Panc1 (cell line): ENCODE results near the gene RAB7A. TPM values are rescaled to one million over a fixed set of nuclear protein-coding genes. Genes with fewer than 3 reads are reported as not detected.
A peak's percentile ranks its signal among the peaks of the same experiment; 100 is the strongest.

Source experiments
- ATAC-seq: fragments of 200-7000 bp; cut with Tn5 transposase; 2 replicates; pipeline ENCODE4 v1.9.1; 2020; ENCODE audit warnings: mild to moderate bottlenecking, moderate library complexity
- BruUV-seq: library from RNA; stranded (reverse); fragments of 400-500 nt; replicated peaks from 2 replicates; lab custom pipeline; 2021; lab: Mats Ljungman, UMichigan
- CTCF ChIA-PET: fragments of 300-600 bp; sonication (Branson Sonifier 250); formaldehyde crosslinking; loops from one replicate; lab custom pipeline; 2022; ENCODE audit warnings: antibody characterized with exemption; lab: Charles Lee
- POLR2A ChIA-PET: fragments of 300-600 bp; sonication (Branson Sonifier 250); formaldehyde crosslinking; loops from one replicate; lab custom pipeline; 2022; ENCODE audit warnings: antibody characterized with exemption; lab: Charles Lee
- DNase-seq: peaks from one replicate; pipeline ENCODE4 v3.0.0-alpha.2; 2010; ENCODE audit warnings: low read depth, low spot score
- H3K27ac ChIP-seq: 2 replicates; pipeline ENCODE4 v1.5.1; 2011; ENCODE audit warnings: mild to moderate bottlenecking, low read length, inconsistent platforms
- H3K27me3 ChIP-seq: fragments of 200-500 bp; sonication (Bioruptor generic); 2 replicates; pipeline ENCODE4 v1.6.0; 2014; ENCODE audit warnings: low read length, inconsistent platforms; ENCODE audit not compliant: control insufficient read depth, insufficient read depth
- H3K36me3 ChIP-seq: fragments of 200-500 bp; sonication (Bioruptor generic); 2 replicates; pipeline ENCODE4 v1.5.1; 2014; ENCODE audit warnings: inconsistent platforms, mild to moderate bottlenecking, low read length, moderate library complexity; ENCODE audit not compliant: control insufficient read depth, insufficient read depth
- H3K4me1 ChIP-seq: 2 replicates; pipeline ENCODE4 v1.5.1; 2011; ENCODE audit warnings: inconsistent platforms, mild to moderate bottlenecking, low read length, moderate library complexity; ENCODE audit not compliant: control insufficient read depth, insufficient read depth
- H3K4me3 ChIP-seq, 2 experiments: 2 replicates each; pipeline ENCODE4 v1.5.1; 2011 to 2012; ENCODE audit warnings: low read depth in 2 of 2, low read length in 2 of 2, mild to moderate bottlenecking in 2 of 2, inconsistent platforms in 1 of 2, moderate library complexity in 1 of 2
- H3K9me3 ChIP-seq: fragments of 200-500 bp; sonication (Bioruptor generic); 2 replicates; pipeline ENCODE4 v1.5.1; 2014; ENCODE audit warnings: low read depth, mild to moderate bottlenecking, inconsistent platforms, low read length, moderate library complexity; ENCODE audit not compliant: control insufficient read depth, insufficient read depth
- CTCF ChIP-seq: fragments of 450-650 bp; IDR thresholded peaks from 2 replicates; pipeline ENCODE4 v1.5.1; 2017; ENCODE audit warnings: mild to moderate bottlenecking
- POLR2AphosphoS5 ChIP-seq: IDR thresholded peaks from 2 replicates; pipeline ENCODE4 v1.6.1; 2012; ENCODE audit warnings: mild to moderate bottlenecking, low read depth, low read length, moderate library complexity
- SIN3A ChIP-seq: IDR thresholded peaks from 2 replicates; pipeline ENCODE4 v1.6.1; 2012; ENCODE audit warnings: low read depth, mild to moderate bottlenecking, low read length, moderate library complexity, borderline replicate concordance; ENCODE audit not compliant: insufficient read depth
- TCF7L2 ChIP-seq: IDR thresholded peaks from 2 replicates; pipeline ENCODE4 v1.6.1; 2011; ENCODE audit warnings: mild to moderate bottlenecking, low read depth, low read length, inconsistent platforms
- in situ Hi-C: cut with HindIII; loops from 2 replicates; pipeline ENCODE4 v1.10.0; 2016; ENCODE audit warnings: low sequenced_read_pairs, low pct_unique_long_range_greater_than_20kb
- intact Hi-C: fragments of 100-400 bp; cut with micrococcal nuclease; formaldehyde crosslinking; loops from one replicate; pipeline ENCODE4 v1.10.0; 2022; ENCODE audit not compliant: unreplicated experiment
- total RNA-seq: library from RNA; stranded (reverse); gene quantifications from one replicate; pipeline ENCODE4 v1.2.1, GENCODE V29; 2021; ENCODE audit not compliant: unreplicated experiment
- TF ChIP-seq, protein P1 (sequence below), 2 experiments: IDR thresholded peaks; 2 replicates each; pipeline ENCODE4 v1.6.1; 2011 to 2012; ENCODE audit warnings: low read depth in 2 of 2, control low read depth in 1 of 2, low read length in 1 of 2, mild to moderate bottlenecking in 1 of 2, moderate library complexity in 1 of 2; ENCODE audit not compliant: insufficient read depth in 1 of 2

RAB7A gene
- total RNA-seq, 1 experiment from 2014 or later = 386 TPM

DNA sequence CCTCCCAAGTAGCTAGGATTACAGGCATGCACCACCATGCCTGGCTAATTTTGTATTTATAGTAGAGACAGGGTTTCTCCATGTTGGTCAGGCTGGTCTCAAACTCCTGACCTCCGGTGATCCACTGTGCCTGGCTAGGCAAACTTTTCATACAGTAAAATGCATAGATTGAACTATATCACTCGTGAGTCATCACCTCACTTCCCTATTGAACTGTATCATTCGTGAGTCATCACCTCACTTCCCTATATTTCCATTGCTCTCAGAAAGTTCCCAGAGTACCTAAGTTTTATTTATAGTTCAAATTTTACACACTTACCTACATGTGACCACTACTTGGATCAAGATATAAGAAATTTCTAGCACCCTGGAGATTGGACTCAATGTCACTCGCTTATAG is 79.8 kb downstream of the RAB7A start:
- Histone ChIP-seq H3K4me3 (no peak overlapping the region), H3K36me3 (peaks cover 17% of the 10 kb centered on the region), H3K4me1 (peaks cover 17% of the 10 kb centered on the region), H3K27me3 (no peaks in the 10 kb centered on the region), H3K9me3 (no peaks in the 10 kb centered on the region), H3K27ac (no peak overlapping the region)
- no peak for DNase-seq
- in situ Hi-C loops (no loop called here), intact Hi-C loops (no loop called here)
- ChIA-PET POLR2A (interaction anchor here (0.6 kb wide), 1 partner anchor 75 kb away, joined by 8 read pairs; no protein-coding TSS in a partner anchor), CTCF (no interaction called here)
- TF ChIP-seq POLR2AphosphoS5 = no peak
- TF ChIP-seq, protein P1, sequence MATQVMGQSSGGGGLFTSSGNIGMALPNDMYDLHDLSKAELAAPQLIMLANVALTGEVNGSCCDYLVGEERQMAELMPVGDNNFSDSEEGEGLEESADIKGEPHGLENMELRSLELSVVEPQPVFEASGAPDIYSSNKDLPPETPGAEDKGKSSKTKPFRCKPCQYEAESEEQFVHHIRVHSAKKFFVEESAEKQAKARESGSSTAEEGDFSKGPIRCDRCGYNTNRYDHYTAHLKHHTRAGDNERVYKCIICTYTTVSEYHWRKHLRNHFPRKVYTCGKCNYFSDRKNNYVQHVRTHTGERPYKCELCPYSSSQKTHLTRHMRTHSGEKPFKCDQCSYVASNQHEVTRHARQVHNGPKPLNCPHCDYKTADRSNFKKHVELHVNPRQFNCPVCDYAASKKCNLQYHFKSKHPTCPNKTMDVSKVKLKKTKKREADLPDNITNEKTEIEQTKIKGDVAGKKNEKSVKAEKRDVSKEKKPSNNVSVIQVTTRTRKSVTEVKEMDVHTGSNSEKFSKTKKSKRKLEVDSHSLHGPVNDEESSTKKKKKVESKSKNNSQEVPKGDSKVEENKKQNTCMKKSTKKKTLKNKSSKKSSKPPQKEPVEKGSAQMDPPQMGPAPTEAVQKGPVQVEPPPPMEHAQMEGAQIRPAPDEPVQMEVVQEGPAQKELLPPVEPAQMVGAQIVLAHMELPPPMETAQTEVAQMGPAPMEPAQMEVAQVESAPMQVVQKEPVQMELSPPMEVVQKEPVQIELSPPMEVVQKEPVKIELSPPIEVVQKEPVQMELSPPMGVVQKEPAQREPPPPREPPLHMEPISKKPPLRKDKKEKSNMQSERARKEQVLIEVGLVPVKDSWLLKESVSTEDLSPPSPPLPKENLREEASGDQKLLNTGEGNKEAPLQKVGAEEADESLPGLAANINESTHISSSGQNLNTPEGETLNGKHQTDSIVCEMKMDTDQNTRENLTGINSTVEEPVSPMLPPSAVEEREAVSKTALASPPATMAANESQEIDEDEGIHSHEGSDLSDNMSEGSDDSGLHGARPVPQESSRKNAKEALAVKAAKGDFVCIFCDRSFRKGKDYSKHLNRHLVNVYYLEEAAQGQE (IDR thresholded peaks at IDR 0.05; ENCODE audit: insufficient read depth in 1 of 2, low read depth in 2 of 2, low read length in 1 of 2) = no peak
- no peak for TF ChIP-seq SIN3A
- no peak for TF ChIP-seq TCF7L2
- no peak for TF ChIP-seq CTCF
- BruUV-seq = no TSS peak
- ATAC-seq = peak; percentile 68

- DNase-seq = no peak
- ATAC-seq = no peak
- ChIA-PET CTCF (no interaction called here), POLR2A (interaction anchor here (0.6 kb wide), 1 partner anchor 75 kb away, joined by 8 read pairs; no protein-coding TSS in a partner anchor)
- in situ Hi-C loops (no loop called here), intact Hi-C loops (no loop called here)
- TF ChIP-seq TCF7L2 (no peak), CTCF (no peak)
- Histone ChIP-seq H3K27ac (no peak overlapping the region), H3K9me3 (no peaks in the 10 kb centered on the region), H3K27me3 (no peaks in the 10 kb centered on the region), H3K4me1 (peaks cover 17% of the 10 kb centered on the region), H3K36me3 (peaks cover 17% of the 10 kb centered on the region), H3K4me3 (no peak overlapping the region)
- BruUV-seq = no TSS peak
Measured at GRCh38 chr3:128806588-128806987, 80.6 kb downstream of the RAB7A start.
